Mesodermal cell (in vitro differentiated cells): ENCODE measurements around the gene TCP10L.
"Not testable (repeated sequence)": the region's sequence is repeated elsewhere in the genome, so short reads cannot be mapped to it uniquely, and the experiment has no call there.

Experiments used
- H3K27ac ChIP-seq: 2 replicates; pipeline ENCODE4 v1.7.0; 2013; ENCODE audit warnings: mild to moderate bottlenecking, low read depth, low read length, moderate library complexity; ENCODE audit not compliant: severe bottlenecking
- H3K36me3 ChIP-seq: 2 replicates; pipeline ENCODE4 v1.7.1; 2013; ENCODE audit warnings: mild to moderate bottlenecking, low read length, moderate library complexity; ENCODE audit not compliant: control insufficient read depth, insufficient read depth
- H3K4me1 ChIP-seq: one replicate; pipeline ENCODE4 v1.7.1; 2013; ENCODE audit warnings: mild to moderate bottlenecking, low read length; ENCODE audit not compliant: insufficient read depth, control insufficient read depth, poor library complexity, severe bottlenecking
- H3K4me3 ChIP-seq: 2 replicates; pipeline ENCODE4 v1.7.0; 2013; ENCODE audit warnings: low read length, control low read depth, mild to moderate bottlenecking; ENCODE audit not compliant: insufficient read depth, poor library complexity, severe bottlenecking; ENCODE audit errors: extremely low read depth
- H3K9me3 ChIP-seq: 2 replicates; pipeline ENCODE4 v1.7.1; 2013; ENCODE audit warnings: mild to moderate bottlenecking, low read length, moderate library complexity; ENCODE audit not compliant: control insufficient read depth
- WGBS, 2 experiments: methylation state at CpG; one replicate each; pipeline ENCODE4 v1.1.5; 2013; ENCODE audit warnings: missing lambda C conversion rate in 2 of 2; ENCODE audit not compliant: insufficient coverage in 2 of 2; 5-methylcytosine and 5-hydroxymethylcytosine counted together

Gene TCP10L

GRCh38 chr21:32537569-32537881 is 47.8 kb downstream of the TCP10L start:
- H3K36me3 ChIP-seq: no peaks in the 10 kb centered on the region
- no peaks in the 10 kb centered on the region for H3K9me3 ChIP-seq
- H3K4me1 ChIP-seq: no peaks in the 10 kb centered on the region
- no peak overlapping the region for H3K27ac ChIP-seq
- WGBS, 2 experiments: 86% methylated on average over 3 of the region's 3 CpGs; no CpG with 5 or more reads in 1 of the 2 experiments
- no peak overlapping the region for H3K4me3 ChIP-seq

- Histone ChIP-seq H3K27ac (no peak overlapping the region), H3K4me3 (no peak overlapping the region), H3K36me3 (no peaks in the 10 kb centered on the region), H3K9me3 (no peaks in the 10 kb centered on the region), H3K4me1 (no peaks in the 10 kb centered on the region)
- 88 to 90% methylated on average over 6 of the region's 7 CpGs for WGBS, 2 experiments
Measured at GRCh38 chr21:32535612-32536011, 49.7 kb downstream of the TCP10L start.

GRCh38 chr21:32534113-32534512 is 51.2 kb downstream of the TCP10L start:
- no peaks in the 10 kb centered on the region for H3K36me3 ChIP-seq
- no peaks in the 10 kb centered on the region for H3K9me3 ChIP-seq
- H3K4me1 ChIP-seq: no peaks in the 10 kb centered on the region
- no peak overlapping the region for H3K27ac ChIP-seq
- no peak overlapping the region for H3K4me3 ChIP-seq
- 85 to 91% methylated on average over 4 to 6 of the region's 8 CpGs for WGBS, 2 experiments

GRCh38 chr21:32533611-32534010 is 51.7 kb downstream of the TCP10L start:
- WGBS, 2 experiments: 90 to 93% methylated on average over 3 to 7 of the region's 7 CpGs
- no peaks in the 10 kb centered on the region for H3K4me1 ChIP-seq

GRCh38 chr21:32533053-32533452 is 52.3 kb downstream of the TCP10L start:
- H3K4me1 ChIP-seq: no peaks in the 10 kb centered on the region
- H3K27ac ChIP-seq: no peak overlapping the region
- 86 to 100% methylated on average over 3 to 4 of the region's 4 CpGs for WGBS, 2 experiments
- no peak overlapping the region for H3K4me3 ChIP-seq
- H3K36me3 ChIP-seq: no peaks in the 10 kb centered on the region
- H3K9me3 ChIP-seq: no peaks in the 10 kb centered on the region

More at GRCh38 chr21:32533611-32534010, 51.7 kb downstream of the TCP10L start:
- Histone ChIP-seq H3K27ac (no peak overlapping the region), H3K9me3 (no peaks in the 10 kb centered on the region), H3K4me3 (no peak overlapping the region), H3K36me3 (no peaks in the 10 kb centered on the region)

- WGBS, 2 experiments: 100% methylated on average over 1 to 4 of the region's 6 CpGs
- Histone ChIP-seq H3K27ac (no peak overlapping the region), H3K36me3 (no peaks in the 10 kb centered on the region), H3K4me3 (no peak overlapping the region), H3K4me1 (no peaks in the 10 kb centered on the region), H3K9me3 (no peaks in the 10 kb centered on the region)
Measured at GRCh38 chr21:32532636-32533035, 52.7 kb downstream of the TCP10L start.

- H3K9me3 ChIP-seq, H3K4me1 ChIP-seq, H3K27ac ChIP-seq, H3K36me3 ChIP-seq, H3K4me3 ChIP-seq: not testable (repeated sequence)
- WGBS, 2 experiments: no CpG with 5 or more reads among the region's 3 CpGs
Measured at GRCh38 chr21:32531561-32531960, 53.8 kb downstream of the TCP10L start.

GRCh38 chr21:32530809-32531208 is 54.5 kb downstream of the TCP10L start:
- H3K9me3 ChIP-seq, H3K4me1 ChIP-seq, H3K27ac ChIP-seq, H3K4me3 ChIP-seq, H3K36me3 ChIP-seq: not testable (repeated sequence)
- 78 to 79% methylated on average over 3 to 5 of the region's 7 CpGs for WGBS, 2 experiments

GRCh38 chr21:32529679-32530078 is 55.6 kb downstream of the TCP10L start:
- Histone ChIP-seq H3K9me3 (no peaks in the 10 kb centered on the region), H3K4me3 (no peak overlapping the region), H3K27ac (no peak overlapping the region), H3K4me1 (peaks cover 1% of the 10 kb centered on the region), H3K36me3 (no peaks in the 10 kb centered on the region)
- 79 to 100% methylated on average over 1 to 2 of the region's 4 CpGs for WGBS, 2 experiments

- WGBS, 2 experiments: 77 to 90% methylated on average over 5 of the region's 7 CpGs
- Histone ChIP-seq H3K4me1 (peaks cover 21% of the 10 kb centered on the region), H3K9me3 (no peaks in the 10 kb centered on the region), H3K4me3 (no peak overlapping the region), H3K36me3 (no peaks in the 10 kb centered on the region), H3K27ac (peak overlapping the region; percentile 23)
Measured at GRCh38 chr21:32525282-32525681, 60.0 kb downstream of the TCP10L start.

GRCh38 chr21:32523988-32524719 is 61.2 kb downstream of the TCP10L start:
- Histone ChIP-seq H3K27ac (peak overlapping the region; percentile 74), H3K4me1 (peaks cover 21% of the 10 kb centered on the region), H3K9me3 (no peaks in the 10 kb centered on the region), H3K4me3 (no peak overlapping the region), H3K36me3 (no peaks in the 10 kb centered on the region)
- WGBS, 2 experiments: 64 to 73% methylated on average over 3 to 6 of the region's 8 CpGs
